PC-9 (cell line): ENCODE results near the gene LRGUK. TPM values are rescaled to one million over a fixed set of nuclear protein-coding genes. Genes with fewer than 3 reads are reported as not detected.

Experiments
- BruUV-seq: library from RNA; stranded (reverse); fragments of 400-500 nt; replicated peaks from 2 replicates; lab custom pipeline; 2021; lab: Mats Ljungman, UMichigan
- CTCF ChIA-PET: fragments of 300-600 bp; sonication (Branson Sonifier 250); formaldehyde crosslinking; loops from one replicate; lab custom pipeline; 2022; ENCODE audit warnings: antibody characterized with exemption; lab: Charles Lee
- POLR2A ChIA-PET: fragments of 300-600 bp; sonication (Branson Sonifier 250); formaldehyde crosslinking; loops from one replicate; lab custom pipeline; 2022; ENCODE audit warnings: antibody characterized with exemption; ENCODE audit not compliant: unreplicated experiment; lab: Charles Lee
- DNase-seq, 2 experiments: peaks; one replicate each; pipeline versions ENCODE4 v3.0.0 to v3.0.0-alpha.2; 2015 to 2022; ENCODE audit warnings: mixed read lengths in 1 of 2
- H2AFZ ChIP-seq: fragments of 200-600 bp; sonication (generic); 2 replicates; pipeline ENCODE4 v1.8.1; 2017; ENCODE audit warnings: antibody characterized with exemption
- H3F3A ChIP-seq: fragments of 200-600 bp; sonication (generic); 2 replicates; pipeline ENCODE4 v1.8.1; 2017; ENCODE audit warnings: antibody characterized with exemption, mild to moderate bottlenecking, low read depth; ENCODE audit not compliant: insufficient read depth
- H3K27ac ChIP-seq: fragments of 200-600 bp; sonication (generic); 2 replicates; pipeline ENCODE4 v1.6.1; 2016; ENCODE audit warnings: mixed run types
- H3K27me3 ChIP-seq: fragments of 200-600 bp; sonication (generic); 2 replicates; pipeline ENCODE4 v1.6.1; 2016; ENCODE audit warnings: low read depth, mixed run types; ENCODE audit not compliant: insufficient read depth
- H3K36me3 ChIP-seq: fragments of 200-600 bp; sonication (generic); 2 replicates; pipeline ENCODE4 v1.6.1; 2016; ENCODE audit warnings: low read depth, mixed run types
- H3K4me1 ChIP-seq: fragments of 200-600 bp; sonication (generic); replicated peaks from 2 replicates; pipeline ENCODE4 v1.6.1; 2016; ENCODE audit warnings: mixed run types; ENCODE audit not compliant: insufficient read depth
- H3K4me2 ChIP-seq: fragments of 200-600 bp; sonication (generic); 2 replicates; pipeline ENCODE4 v1.6.1; 2017; ENCODE audit warnings: mixed run types
- H3K4me3 ChIP-seq: fragments of 200-600 bp; sonication (generic); 2 replicates; pipeline ENCODE4 v1.6.1; 2016; ENCODE audit warnings: mixed run types
- H3K79me2 ChIP-seq: fragments of 200-600 bp; sonication (generic); 2 replicates; pipeline ENCODE4 v1.6.1; 2017; ENCODE audit warnings: low read depth, mixed run types
- H3K9me2 ChIP-seq: fragments of 200-600 bp; sonication (generic); 2 replicates; pipeline ENCODE4 v1.8.1; 2017; ENCODE audit warnings: mild to moderate bottlenecking; ENCODE audit not compliant: insufficient read depth
- H3K9me3 ChIP-seq: fragments of 200-600 bp; sonication (generic); 2 replicates; pipeline ENCODE4 v1.8.1; 2016; ENCODE audit warnings: low read depth; ENCODE audit not compliant: insufficient read depth
- H4K20me1 ChIP-seq: fragments of 200-600 bp; sonication (generic); 2 replicates; pipeline ENCODE4 v1.8.1; 2017; ENCODE audit not compliant: insufficient read depth
- EZH2 ChIP-seq: fragments of 200-600 bp; sonication (generic); IDR thresholded peaks from 2 replicates; pipeline ENCODE4 v1.8.0; 2017; ENCODE audit warnings: antibody characterized with exemption, low read depth
- intact Hi-C: fragments of 100-400 bp; cut with micrococcal nuclease; formaldehyde crosslinking; loops from one replicate; pipeline ENCODE4 v1.10.0; 2022; ENCODE audit not compliant: unreplicated experiment
- total RNA-seq: library from RNA; stranded (reverse); gene quantifications from 2 replicates; pipeline ENCODE4 v1.2.3, GENCODE V29; 2021
- TF ChIP-seq, protein P1 (sequence below): fragments of 200-600 bp; sonication (generic); conservative IDR thresholded peaks from 2 replicates; pipeline ENCODE4 v1.6.1; 2017; ENCODE audit warnings: mixed run types, antibody characterized with exemption, mild to moderate bottlenecking, moderate library complexity

The LRGUK gene
- total RNA-seq, 1 experiment from 2014 or later: 2.3 TPM

DNA sequence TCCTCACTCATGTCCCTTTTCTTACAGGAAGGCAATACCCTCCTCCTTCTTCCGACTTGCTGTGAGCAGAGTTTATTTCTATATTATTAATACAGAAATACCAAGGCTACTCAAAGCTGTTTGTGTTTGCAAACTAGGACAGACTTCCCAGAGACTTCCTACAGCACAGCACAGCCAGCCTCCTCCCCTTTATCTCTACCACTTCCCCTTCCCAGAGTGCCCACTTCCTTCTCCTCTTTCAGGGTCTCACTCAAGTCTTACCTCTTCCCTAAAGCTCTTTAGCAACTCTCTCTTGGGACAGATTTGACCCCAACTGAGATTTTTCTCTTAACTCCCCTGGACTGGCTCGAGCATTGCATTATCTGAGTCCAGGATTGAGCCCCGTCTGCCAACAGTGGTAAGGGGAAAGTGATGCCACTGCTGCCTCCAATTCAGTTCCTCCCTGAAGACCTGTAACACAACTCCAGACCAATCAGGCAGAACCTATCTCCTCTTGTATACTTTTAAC lies 5.5 kb upstream of the LRGUK start:
- DNase-seq: no peak
- Histone ChIP-seq H3K4me1 (no peaks in the 10 kb centered on the region; the same call in 1 of the 2 replicates), H3K4me2 (no peak overlapping the region), H3K27me3 (0 out of 2 replicates have a peak, but pooled peaks cover 9% of the 10 kb centered on the region), H3K36me3 (no peaks in the 10 kb centered on the region), H3K9me2 (no peaks in the 10 kb centered on the region), H4K20me1 (no peaks in the 10 kb centered on the region), H3K79me2 (no peaks in the 10 kb centered on the region), H2AFZ (no peak overlapping the region), H3F3A (no peaks in the 10 kb centered on the region), H3K27ac (no peak overlapping the region), H3K4me3 (no peak overlapping the region), H3K9me3 (no peaks in the 10 kb centered on the region)
- no peak for TF ChIP-seq EZH2
- TF ChIP-seq, protein P1, sequence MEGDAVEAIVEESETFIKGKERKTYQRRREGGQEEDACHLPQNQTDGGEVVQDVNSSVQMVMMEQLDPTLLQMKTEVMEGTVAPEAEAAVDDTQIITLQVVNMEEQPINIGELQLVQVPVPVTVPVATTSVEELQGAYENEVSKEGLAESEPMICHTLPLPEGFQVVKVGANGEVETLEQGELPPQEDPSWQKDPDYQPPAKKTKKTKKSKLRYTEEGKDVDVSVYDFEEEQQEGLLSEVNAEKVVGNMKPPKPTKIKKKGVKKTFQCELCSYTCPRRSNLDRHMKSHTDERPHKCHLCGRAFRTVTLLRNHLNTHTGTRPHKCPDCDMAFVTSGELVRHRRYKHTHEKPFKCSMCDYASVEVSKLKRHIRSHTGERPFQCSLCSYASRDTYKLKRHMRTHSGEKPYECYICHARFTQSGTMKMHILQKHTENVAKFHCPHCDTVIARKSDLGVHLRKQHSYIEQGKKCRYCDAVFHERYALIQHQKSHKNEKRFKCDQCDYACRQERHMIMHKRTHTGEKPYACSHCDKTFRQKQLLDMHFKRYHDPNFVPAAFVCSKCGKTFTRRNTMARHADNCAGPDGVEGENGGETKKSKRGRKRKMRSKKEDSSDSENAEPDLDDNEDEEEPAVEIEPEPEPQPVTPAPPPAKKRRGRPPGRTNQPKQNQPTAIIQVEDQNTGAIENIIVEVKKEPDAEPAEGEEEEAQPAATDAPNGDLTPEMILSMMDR: no peak
- ChIA-PET CTCF (no interaction called here), POLR2A (no interaction called here)
- intact Hi-C loops: no loop called here
- BruUV-seq: no TSS peak

GRCh38 chr7:134122980-134123379 lies 4.2 kb upstream of the LRGUK start:
- no peak overlapping the region for H3K4me3 ChIP-seq
- H3K79me2 ChIP-seq: no peaks in the 10 kb centered on the region
- no TSS peak for BruUV-seq
- TF ChIP-seq, protein P1: no peak
- no peak for TF ChIP-seq EZH2
- H4K20me1 ChIP-seq: no peaks in the 10 kb centered on the region
- no peak overlapping the region for H3K27ac ChIP-seq
- CTCF ChIA-PET: no interaction called here
- intact Hi-C loops: no loop called here
- H3K9me2 ChIP-seq: no peaks in the 10 kb centered on the region
- H3K27me3 ChIP-seq: 0 out of 2 replicates have a peak, but pooled peaks cover 9% of the 10 kb centered on the region
- H3K9me3 ChIP-seq: no peaks in the 10 kb centered on the region
- H3F3A ChIP-seq: no peaks in the 10 kb centered on the region
- peaks cover 8% of the 10 kb centered on the region; the same call in 1 of the 2 replicates for H3K4me1 ChIP-seq
- POLR2A ChIA-PET: no interaction called here
- no peak for DNase-seq
- H3K4me2 ChIP-seq: no peak overlapping the region
- H3K36me3 ChIP-seq: no peaks in the 10 kb centered on the region
- no peak overlapping the region for H2AFZ ChIP-seq

DNA sequence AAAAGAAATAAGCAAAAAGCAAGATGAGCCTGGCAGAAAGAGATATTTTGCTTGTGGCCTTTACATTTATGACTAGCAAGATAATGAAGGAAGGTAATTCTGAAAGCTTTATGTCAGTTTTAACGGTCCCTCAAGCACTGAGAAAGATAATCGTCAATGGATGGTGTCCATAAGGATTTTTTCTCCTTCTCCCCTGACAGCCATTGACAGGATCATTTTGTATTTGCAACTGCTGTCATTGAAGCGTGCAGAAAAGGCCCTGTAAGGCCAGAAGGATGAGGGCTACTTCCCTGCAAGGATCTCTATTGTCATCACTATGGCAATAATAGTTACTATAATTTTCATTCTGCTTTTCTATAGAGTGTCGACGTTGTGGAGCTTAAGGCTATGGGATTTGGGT lies 994 bp upstream of the LRGUK start:
- no peaks in the 10 kb centered on the region for H3K36me3 ChIP-seq
- no peaks in the 10 kb centered on the region for H3K79me2 ChIP-seq
- no peak overlapping the region for H2AFZ ChIP-seq
- no peaks in the 10 kb centered on the region for H3F3A ChIP-seq
- 0 out of 2 replicates have a peak, but pooled peaks cover 9% of the 10 kb centered on the region for H3K27me3 ChIP-seq
- ChIA-PET CTCF (no interaction called here), POLR2A (no interaction called here)
- no peak overlapping the region for H3K4me2 ChIP-seq
- no TSS peak for BruUV-seq
- H3K4me1 ChIP-seq: peaks cover 10% of the 10 kb centered on the region; the same call in 1 of the 2 replicates
- no peaks in the 10 kb centered on the region for H4K20me1 ChIP-seq
- no peak overlapping the region for H3K27ac ChIP-seq
- H3K9me2 ChIP-seq: no peaks in the 10 kb centered on the region
- TF ChIP-seq, protein P1: no peak
- TF ChIP-seq EZH2: no peak
- DNase-seq: no peak
- no peaks in the 10 kb centered on the region for H3K9me3 ChIP-seq
- H3K4me3 ChIP-seq: no peak overlapping the region
- intact Hi-C loops: no loop called here
